GM12878 (cell line): Measurements from ENCODE around the gene RTN4. TPM values are rescaled to one million over a fixed set of nuclear protein-coding genes. Genes with fewer than 3 reads are reported as not detected.

Experiments used
- ATAC-seq: fragments of 200-7000 bp; cut with Tn5 transposase; 3 replicates; pipeline ENCODE4 v1.9.1; 2020; ENCODE audit warnings: mild to moderate bottlenecking, moderate library complexity
- BruUV-seq: library from RNA; stranded (reverse); fragments of 400-500 nt; replicated peaks from 2 replicates; lab custom pipeline; 2021; lab: Mats Ljungman, UMichigan
- CTCF ChIA-PET: fragments of 300-600 bp; sonication (Branson Sonifier 250); formaldehyde crosslinking; extraction: SDS; loops from one replicate; lab custom pipeline; 2021; ENCODE audit warnings: inconsistent platforms; lab: Yijun Ruan, JAX
- POLR2A ChIA-PET: fragments of 350-600 bp; formaldehyde crosslinking; extraction: SDS; loops from one replicate; lab custom pipeline; 2021; ENCODE audit warnings: inconsistent platforms; lab: Charles Lee
- RAD21 ChIA-PET: fragments of 300-600 bp; sonication (Branson Sonifier 250); formaldehyde crosslinking; loops from one replicate; lab custom pipeline; 2023; ENCODE audit warnings: antibody characterized with exemption; ENCODE audit not compliant: unreplicated experiment; lab: Charles Lee
- SMC1A ChIA-PET: fragments of 300-600 bp; sonication (Branson Sonifier 250); formaldehyde crosslinking; loops from one replicate; lab custom pipeline; 2023; ENCODE audit not compliant: unreplicated experiment, uncharacterized antibody; lab: Charles Lee
- DNase-seq: peaks from one replicate; pipeline ENCODE4 v3.0.0-alpha.2; 2011; ENCODE audit warnings: low read depth, low spot score
- FAIRE-seq: peaks from 3 replicates; lab custom pipeline; 2011; peaks lifted over from hg19 to GRCh38; lab: Jason Lieb, UNC
- H2AFZ ChIP-seq: 2 replicates; pipeline ENCODE4 v1.6.0; 2011; ENCODE audit warnings: low read depth, low read length, control low read depth; ENCODE audit not compliant: control insufficient read depth
- H3K27ac ChIP-seq: 2 replicates; pipeline ENCODE4 v1.5.1; 2011; ENCODE audit warnings: control low read depth; ENCODE audit not compliant: control insufficient read depth, insufficient read depth
- H3K27me3 ChIP-seq, 2 experiments: replicated peaks in 1 of 2; 2 replicates each; pipeline versions ENCODE4 v1.6.0 to v1.6.1; 2011; ENCODE audit warnings: low read length in 1 of 2; ENCODE audit not compliant: control insufficient read depth in 2 of 2, insufficient read depth in 2 of 2
- H3K36me3 ChIP-seq, 2 experiments: 2 replicates each; pipeline ENCODE4 v1.5.1; 2011; ENCODE audit warnings: low read length in 1 of 2; ENCODE audit not compliant: control insufficient read depth in 2 of 2, insufficient read depth in 2 of 2
- H3K4me1 ChIP-seq: 2 replicates; pipeline ENCODE4 v1.6.1; 2011; ENCODE audit warnings: mild to moderate bottlenecking, low read length, moderate library complexity, mixed read lengths; ENCODE audit not compliant: control insufficient read depth, insufficient read depth
- H3K4me2 ChIP-seq: 2 replicates; pipeline ENCODE4 v1.6.0; 2011; ENCODE audit warnings: control low read depth; ENCODE audit not compliant: control insufficient read depth, insufficient read depth
- H3K4me3 ChIP-seq: fragments of 200-600 bp; sonication (generic); 2 replicates; pipeline ENCODE4 v1.5.1; 2016
- H3K79me2 ChIP-seq: 2 replicates; pipeline ENCODE4 v1.6.0; 2011; ENCODE audit warnings: low read length; ENCODE audit not compliant: control insufficient read depth, insufficient read depth
- H3K9ac ChIP-seq: 2 replicates; pipeline ENCODE4 v1.8.0; 2011; ENCODE audit warnings: low read length, control low read depth, mixed read lengths; ENCODE audit not compliant: control insufficient read depth, insufficient read depth
- H3K9me3 ChIP-seq: replicated peaks from 3 replicates; pipeline ENCODE4 v1.5.1; 2011; ENCODE audit warnings: mild to moderate bottlenecking, low read length; ENCODE audit not compliant: control insufficient read depth, insufficient read depth
- H4K20me1 ChIP-seq: 2 replicates; pipeline ENCODE4 v1.6.0; 2011; ENCODE audit not compliant: control insufficient read depth, insufficient read depth
- BHLHE40 ChIP-seq, 2 experiments: fragments of 450-650 bp in 1 of 2; IDR thresholded peaks; 2 replicates each; pipeline ENCODE4 v1.6.1; 2011 to 2017; ENCODE audit warnings: low read depth in 2 of 2, borderline replicate concordance in 1 of 2, improper control_type of control experiment in 1 of 2, low read length in 1 of 2, mild to moderate bottlenecking in 1 of 2
- FOXK2 ChIP-seq: fragments of 450-650 bp; IDR thresholded peaks from 2 replicates; pipeline ENCODE4 v1.6.1; 2017; ENCODE audit warnings: mild to moderate bottlenecking, moderate library complexity
- JUND ChIP-seq: IDR thresholded peaks from 2 replicates; pipeline ENCODE4 v1.6.1; 2012; ENCODE audit warnings: low read depth, mild to moderate bottlenecking, low read length, improper control_type of control experiment, moderate library complexity
- MEF2A ChIP-seq: IDR thresholded peaks from 2 replicates; pipeline ENCODE4 v1.6.1; 2011; ENCODE audit warnings: low read depth, mild to moderate bottlenecking, low read length, moderate library complexity; ENCODE audit not compliant: insufficient read depth
- NBN ChIP-seq: fragments of 450-650 bp; IDR thresholded peaks from 2 replicates; pipeline ENCODE4 v1.6.1; 2016
- NFYA ChIP-seq: IDR thresholded peaks from 2 replicates; pipeline ENCODE4 v1.6.1; 2011; ENCODE audit warnings: low read depth, mild to moderate bottlenecking, low read length, improper control_type of control experiment, borderline replicate concordance
- NR2C2 ChIP-seq: IDR thresholded peaks from 2 replicates; pipeline ENCODE4 v1.6.1; 2011; ENCODE audit warnings: borderline replicate concordance, low read depth; ENCODE audit not compliant: control insufficient read depth, insufficient read length
- RAD51 ChIP-seq: fragments of 450-650 bp; IDR thresholded peaks from 2 replicates; pipeline ENCODE4 v1.6.1; 2016; ENCODE audit warnings: moderate library complexity, mild to moderate bottlenecking, inconsistent platforms
- RUNX3 ChIP-seq: IDR thresholded peaks from 2 replicates; pipeline ENCODE4 v1.6.1; 2012; ENCODE audit warnings: low read length, inconsistent platforms
- SREBF2 ChIP-seq: IDR thresholded peaks from 2 replicates; pipeline ENCODE4 v1.6.1; 2012; ENCODE audit warnings: mild to moderate bottlenecking, low read length
- SRF ChIP-seq, 2 experiments: IDR thresholded peaks; 2 replicates each; pipeline ENCODE4 v1.6.1; 2011; ENCODE audit warnings: low read depth in 2 of 2, low read length in 2 of 2, mild to moderate bottlenecking in 1 of 2, moderate library complexity in 1 of 2
- TCF12 ChIP-seq: IDR thresholded peaks from 2 replicates; pipeline ENCODE4 v1.6.1; 2011; ENCODE audit warnings: low read depth, mild to moderate bottlenecking, low read length
- WGBS: methylation state at CpG from one replicate; pipeline ENCODE4 v1.1.6; 2016; ENCODE audit warnings: low lambda C conversion rate; ENCODE audit not compliant: insufficient replicate concordance, insufficient coverage; ENCODE audit errors: missing lambda C conversion rate; 5-methylcytosine and 5-hydroxymethylcytosine counted together
- in situ Hi-C: fragments of 300-500 bp; cut with MboI; formaldehyde crosslinking; loops from 9 replicates; pipeline ENCODE4 v1.14.3; 2018; ENCODE audit warnings: mixed read lengths
- intact Hi-C: fragments of 100-400 bp; cut with micrococcal nuclease; formaldehyde crosslinking; loops from one replicate; pipeline ENCODE4 v1.14.2; 2022; ENCODE audit not compliant: unreplicated experiment
- polyA plus RNA-seq, 11 experiments: library from polyadenylated mRNA; depleted of rRNA in 4 of 11; unstranded in 6 of 11; stranded (reverse) in 5 of 11; fragments of >200 nt; fragmentation: Nextera tagmentation in 4 of 11; fragmentation: Illumina TruSeq in 1 of 11; extraction: Ambion mirVana in 4 of 11; extraction: Trizol in 1 of 11; gene quantifications; 1 replicate in 1 of 11; 2 replicates in 10 of 11; pipeline versions ENCODE4 v1.2.1 to v1.2.3, GENCODE V29; 2011 to 2016; ENCODE audit warnings: inconsistent platforms in 2 of 11, missing spikeins in 2 of 11, low read depth in 1 of 11
- total RNA-seq, 4 experiments: library from RNA; depleted of rRNA in 3 of 4; stranded (reverse); fragments of >200 nt in 3 of 4; fragmentation: Illumina TruSeq in 1 of 4; extraction: Trizol in 1 of 4; gene quantifications; 2 replicates each; pipeline versions ENCODE4 v1.2.1 to v1.2.3, GENCODE V29; 2013 to 2021
- TF ChIP-seq, protein P1 (sequence below): IDR thresholded peaks from 2 replicates; pipeline ENCODE4 v1.6.1; 2011; ENCODE audit warnings: borderline replicate concordance, low read depth, mild to moderate bottlenecking, moderate library complexity, mixed read lengths, low read length; ENCODE audit not compliant: insufficient read depth; ENCODE audit errors: extremely low read length
- TF ChIP-seq, protein P2 (sequence below): fragments of 450-650 bp; IDR thresholded peaks from 2 replicates; pipeline ENCODE4 v1.6.1; 2016; ENCODE audit warnings: mild to moderate bottlenecking

The RTN4 gene
- total and polyA plus RNA-seq, 10 of the 15 experiments (the other 5 are each of a cell fraction or from before 2014, with no cell fraction given) = 56.0 to 133 (median 83.3) TPM

DNA sequence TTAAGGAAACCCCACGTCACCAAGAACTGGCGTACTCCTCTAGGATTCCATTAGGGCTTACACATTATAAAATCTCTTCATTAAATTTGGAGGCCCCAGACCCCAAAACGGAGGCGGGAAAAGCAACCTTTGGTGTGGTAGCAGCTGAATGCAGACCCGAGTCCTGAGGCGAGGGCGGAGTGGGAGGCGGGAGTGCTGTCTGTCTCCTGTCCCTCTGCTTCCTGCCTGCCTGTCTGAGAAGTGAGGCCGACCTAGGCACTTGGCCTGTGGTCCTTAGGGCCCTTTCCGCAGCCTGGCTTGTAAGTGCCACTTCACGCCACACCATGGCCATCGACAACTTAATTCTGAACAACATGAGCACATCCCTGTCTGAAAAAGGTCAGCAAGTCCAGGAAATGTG, 102.1 kb downstream of the RTN4 start:
- no TSS peak for BruUV-seq
- intact Hi-C loops = no loop called here
- DNase-seq = no peak
- in situ Hi-C loops = no loop called here
- no peaks in the 10 kb centered on the region for H4K20me1 ChIP-seq
- CTCF ChIA-PET = no interaction called here
- no peak for FAIRE-seq
- H3K79me2 ChIP-seq = no peaks in the 10 kb centered on the region
- no peak for TF ChIP-seq JUND
- no peak for TF ChIP-seq BHLHE40 (IDR thresholded peaks at IDR 0.05; ENCODE audit: borderline replicate concordance in 1 of 2, low read depth in 2 of 2, low read length in 1 of 2)
- no peak for TF ChIP-seq NR2C2
- TF ChIP-seq, all 136 proteins: peak for 0
- peaks cover 7% of the 10 kb centered on the region for H3K4me1 ChIP-seq
- H3K9ac ChIP-seq = no peak overlapping the region
- H3K36me3 ChIP-seq = no peaks in the 10 kb centered on the region
- SMC1A ChIA-PET = no interaction called here
- H3K9me3 ChIP-seq = no peaks in the 10 kb centered on the region
- RAD21 ChIA-PET = no interaction called here
- H3K27me3 ChIP-seq = no peaks in the 10 kb centered on the region
- no peak overlapping the region for H3K27ac ChIP-seq
- no peak overlapping the region for H3K4me3 ChIP-seq
- H2AFZ ChIP-seq = no peak overlapping the region
- no peak for ATAC-seq
- 63% methylated on average over 11 of the region's 12 CpGs for WGBS
- no peak overlapping the region for H3K4me2 ChIP-seq
- POLR2A ChIA-PET = no interaction called here

DNA sequence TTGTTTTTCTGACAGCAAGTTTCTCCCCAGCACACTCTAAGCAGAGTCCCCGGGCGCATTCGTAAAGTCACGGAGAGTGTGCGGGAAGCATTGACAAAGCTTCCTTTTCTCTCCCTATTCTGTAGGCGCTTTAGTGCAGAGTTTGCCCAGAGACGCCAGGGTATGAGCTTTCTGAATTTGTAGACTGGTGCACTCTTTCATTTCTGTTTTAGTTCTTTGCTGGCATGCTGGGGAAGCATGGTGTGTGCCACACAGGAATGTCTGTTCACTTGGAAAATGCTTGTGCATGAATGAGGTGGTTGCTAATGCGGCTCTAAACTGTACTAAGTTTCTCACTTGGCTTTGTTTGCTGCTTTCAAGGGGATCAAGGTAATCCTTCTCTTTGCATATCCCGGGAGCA, 102.6 kb downstream of the RTN4 start:
- ChIA-PET RAD21 (no interaction called here), SMC1A (no interaction called here), CTCF (no interaction called here), POLR2A (no interaction called here)
- Histone ChIP-seq H2AFZ (no peak overlapping the region), H3K9ac (no peak overlapping the region), H3K4me1 (peaks cover 7% of the 10 kb centered on the region), H4K20me1 (no peaks in the 10 kb centered on the region), H3K27ac (no peak overlapping the region), H3K4me2 (no peak overlapping the region), H3K27me3 (no peaks in the 10 kb centered on the region), H3K79me2 (no peaks in the 10 kb centered on the region), H3K9me3 (no peaks in the 10 kb centered on the region), H3K4me3 (no peak overlapping the region), H3K36me3 (no peaks in the 10 kb centered on the region)
- in situ Hi-C loops (no loop called here), intact Hi-C loops (no loop called here)
- no TSS peak for BruUV-seq
- 87% methylated on average over 9 of the region's 9 CpGs for WGBS
- TF ChIP-seq FOXK2 (no peak), SRF (IDR thresholded peaks at IDR 0.05; ENCODE audit: low read depth in 2 of 2, low read length in 2 of 2) (no peak), SREBF2 (no peak), RUNX3 (no peak), RAD51 (no peak), NFYA (no peak), NBN (no peak), TCF12 (no peak), MEF2A (no peak)
- TF ChIP-seq, protein P1, sequence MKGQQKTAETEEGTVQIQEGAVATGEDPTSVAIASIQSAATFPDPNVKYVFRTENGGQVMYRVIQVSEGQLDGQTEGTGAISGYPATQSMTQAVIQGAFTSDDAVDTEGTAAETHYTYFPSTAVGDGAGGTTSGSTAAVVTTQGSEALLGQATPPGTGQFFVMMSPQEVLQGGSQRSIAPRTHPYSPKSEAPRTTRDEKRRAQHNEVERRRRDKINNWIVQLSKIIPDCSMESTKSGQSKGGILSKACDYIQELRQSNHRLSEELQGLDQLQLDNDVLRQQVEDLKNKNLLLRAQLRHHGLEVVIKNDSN = no peak
- TF ChIP-seq, protein P2, sequence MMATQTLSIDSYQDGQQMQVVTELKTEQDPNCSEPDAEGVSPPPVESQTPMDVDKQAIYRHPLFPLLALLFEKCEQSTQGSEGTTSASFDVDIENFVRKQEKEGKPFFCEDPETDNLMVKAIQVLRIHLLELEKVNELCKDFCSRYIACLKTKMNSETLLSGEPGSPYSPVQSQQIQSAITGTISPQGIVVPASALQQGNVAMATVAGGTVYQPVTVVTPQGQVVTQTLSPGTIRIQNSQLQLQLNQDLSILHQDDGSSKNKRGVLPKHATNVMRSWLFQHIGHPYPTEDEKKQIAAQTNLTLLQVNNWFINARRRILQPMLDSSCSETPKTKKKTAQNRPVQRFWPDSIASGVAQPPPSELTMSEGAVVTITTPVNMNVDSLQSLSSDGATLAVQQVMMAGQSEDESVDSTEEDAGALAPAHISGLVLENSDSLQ = no peak
- no peak for DNase-seq
- no peak for FAIRE-seq
- no peak for ATAC-seq
